HL-60/S4 treated with phorbol 12-myristate 13-acetate at 8.2 ng/mL for 4 days and 3 days (cell line): ENCODE data around the gene RALGPS2.

Experiments
- in situ Hi-C: fragments of 300-500 bp; cut with MboI; formaldehyde crosslinking; loops from 2 replicates; pipeline ENCODE4 v1.15.0; 2022; ENCODE audit warnings: low sequenced_read_pairs

The RALGPS2 gene

DNA sequence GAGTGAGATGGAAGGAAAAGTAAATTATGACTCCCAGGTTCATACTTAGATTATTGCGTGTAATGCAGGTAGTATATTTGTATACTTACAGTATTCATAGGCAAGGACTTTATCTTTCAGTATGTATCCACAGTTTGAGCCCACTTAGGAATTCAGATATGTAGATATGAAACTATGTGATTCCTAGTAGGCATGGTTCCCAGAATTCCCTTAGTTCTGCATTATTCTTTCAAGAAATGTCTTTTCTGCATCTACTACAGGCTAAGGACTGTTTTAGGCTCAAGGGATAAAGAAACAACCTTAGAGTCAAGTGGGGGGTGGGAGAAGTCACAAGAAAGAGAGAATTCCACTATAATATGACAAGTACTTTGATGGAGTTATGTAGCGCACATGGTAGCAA is 132.1 kb downstream of the RALGPS2 start:
- in situ Hi-C loops = no loop called here

DNA sequence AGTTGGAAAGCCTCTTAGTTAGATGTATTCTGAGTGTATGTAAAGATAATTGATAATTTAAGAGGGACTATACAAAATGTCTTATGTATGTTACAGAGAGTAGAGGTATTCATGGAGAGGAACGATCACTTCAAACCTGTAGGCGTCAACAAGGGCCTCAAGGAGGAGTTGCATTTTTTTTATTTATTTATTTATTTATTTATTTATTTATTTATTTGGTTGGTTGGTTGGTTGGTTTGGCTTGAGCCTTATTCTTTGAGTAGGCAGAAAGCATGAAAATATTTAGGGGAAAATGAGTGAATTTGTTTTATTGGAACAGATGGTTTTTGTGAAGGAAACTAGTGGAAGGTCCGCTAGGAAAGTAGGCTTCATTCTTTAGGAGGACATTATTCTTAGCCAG is 137.4 kb downstream of the RALGPS2 start:
- in situ Hi-C loops = no loop called here

DNA sequence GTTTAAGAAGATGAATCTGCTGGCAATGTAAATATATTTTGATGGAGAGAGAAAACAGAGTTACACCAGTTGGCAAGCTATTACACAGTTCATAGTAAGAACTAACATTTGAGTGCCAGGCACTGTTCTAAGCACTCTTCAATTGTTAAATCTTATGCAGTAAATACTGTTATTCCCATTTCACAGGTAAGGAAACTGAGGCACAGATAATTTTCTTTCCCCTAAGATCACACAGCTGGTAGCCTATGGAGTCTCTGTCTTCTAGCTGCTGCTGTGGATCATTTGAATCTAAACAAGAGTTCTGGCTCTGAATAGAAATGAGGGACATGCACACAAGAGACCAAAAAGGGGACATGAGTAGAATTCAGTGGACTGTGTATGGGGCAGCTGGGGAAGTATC is 137.8 kb downstream of the RALGPS2 start:
- in situ Hi-C loops = no loop called here

DNA sequence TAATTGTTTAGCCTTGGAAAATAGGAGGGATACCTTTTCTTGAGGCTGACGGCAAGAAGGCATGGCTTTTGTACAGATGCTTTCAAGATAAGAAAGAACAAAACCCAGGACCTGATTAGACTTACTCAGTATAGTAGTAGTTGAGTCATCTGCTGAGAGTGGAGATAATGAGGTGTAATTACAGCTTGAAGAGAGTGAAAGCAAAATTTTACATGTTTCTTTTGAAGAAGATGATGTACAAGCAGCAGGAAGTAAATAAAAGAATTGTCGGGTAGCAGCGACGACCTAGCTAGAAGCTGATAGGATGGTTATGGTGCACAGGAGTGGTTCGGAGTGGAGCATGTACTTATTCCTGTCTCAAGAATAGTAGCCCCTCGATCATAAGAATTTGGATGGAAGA is 139.3 kb downstream of the RALGPS2 start:
- in situ Hi-C loops = no loop called here

DNA sequence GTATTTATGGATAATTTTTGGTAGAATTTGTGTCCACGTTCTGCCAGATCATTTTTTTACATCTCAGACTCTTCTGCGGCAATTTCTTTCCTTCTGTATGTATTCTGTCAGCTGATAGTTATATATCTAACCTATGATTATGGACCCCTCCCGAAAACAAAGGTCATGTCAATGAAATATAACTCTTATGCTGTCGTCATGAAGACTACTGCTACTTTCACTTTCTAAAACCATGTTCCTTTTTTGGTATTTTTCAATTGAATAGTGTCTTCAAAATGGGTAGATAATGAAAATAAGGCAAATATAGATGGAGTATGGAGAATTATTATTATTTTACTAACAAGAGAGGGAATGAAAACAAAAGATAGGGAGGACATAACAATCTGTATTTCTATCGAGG is 142.6 kb downstream of the RALGPS2 start:
- in situ Hi-C loops = no loop called here

DNA sequence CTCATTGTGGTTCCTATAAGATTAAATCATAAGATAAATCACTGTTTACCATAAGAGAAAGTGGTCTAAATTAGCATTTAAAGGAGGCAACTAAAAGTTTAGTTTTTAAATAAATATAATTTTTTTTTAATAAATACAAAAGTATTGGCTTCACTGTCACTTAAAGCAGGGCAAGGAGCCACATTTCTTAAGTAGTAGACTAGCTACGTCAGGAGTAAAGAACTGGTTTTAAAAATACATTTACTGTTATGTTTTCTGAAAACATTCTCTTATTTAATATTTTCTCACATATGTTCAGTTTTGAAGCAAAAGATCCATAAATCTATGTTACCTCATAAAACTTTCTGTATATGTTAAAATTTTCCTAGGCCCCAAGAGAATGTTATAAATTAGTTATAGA is 143.7 kb downstream of the RALGPS2 start:
- in situ Hi-C loops = no loop called here

DNA sequence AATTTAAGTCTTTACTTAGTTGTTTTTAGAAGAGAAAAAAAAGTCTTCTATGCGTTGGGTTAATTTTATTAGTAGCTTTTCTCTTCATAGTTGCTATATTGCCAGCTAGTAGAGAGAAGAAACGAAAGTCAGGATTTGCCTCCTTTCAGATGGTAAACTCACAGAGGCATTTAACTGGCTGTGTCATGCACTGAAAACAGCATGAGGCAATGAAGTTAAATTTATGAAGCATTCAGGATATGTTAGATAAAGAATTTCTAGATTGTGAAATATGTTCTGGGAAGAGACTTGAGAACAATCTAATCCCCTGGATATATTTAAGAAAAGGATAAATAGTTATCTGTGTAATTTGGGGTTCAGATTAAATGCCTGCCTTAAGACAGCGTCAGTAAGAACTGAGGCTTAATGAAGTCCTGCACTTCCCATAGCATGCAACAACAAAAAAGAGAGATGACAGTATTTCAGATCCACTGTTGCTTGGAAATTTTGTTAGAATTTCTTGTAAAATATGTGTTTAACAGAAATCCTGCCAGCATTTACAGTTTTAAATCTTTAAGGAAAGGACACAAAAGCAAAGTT is 144.2 kb downstream of the RALGPS2 start:
- in situ Hi-C loops = no loop called here

DNA sequence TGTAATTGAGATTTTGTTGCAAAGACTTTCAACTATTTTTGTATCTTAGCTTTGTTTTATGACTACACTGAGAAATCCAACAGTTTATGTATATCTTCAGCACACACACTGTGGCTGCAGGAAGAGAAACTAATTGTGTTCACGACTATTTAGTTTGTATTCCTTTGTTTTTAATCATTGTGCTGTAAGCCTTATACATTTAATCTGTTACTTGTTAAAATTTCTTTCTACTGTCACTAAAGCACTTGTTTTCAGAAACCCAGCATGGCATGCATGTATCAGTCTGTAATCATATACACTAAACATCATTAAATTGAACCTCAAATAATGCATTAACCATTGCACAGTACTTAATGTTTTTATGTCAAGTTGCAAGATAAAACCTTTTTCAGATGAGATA is 145.2 kb downstream of the RALGPS2 start:
- in situ Hi-C loops = no loop called here

DNA sequence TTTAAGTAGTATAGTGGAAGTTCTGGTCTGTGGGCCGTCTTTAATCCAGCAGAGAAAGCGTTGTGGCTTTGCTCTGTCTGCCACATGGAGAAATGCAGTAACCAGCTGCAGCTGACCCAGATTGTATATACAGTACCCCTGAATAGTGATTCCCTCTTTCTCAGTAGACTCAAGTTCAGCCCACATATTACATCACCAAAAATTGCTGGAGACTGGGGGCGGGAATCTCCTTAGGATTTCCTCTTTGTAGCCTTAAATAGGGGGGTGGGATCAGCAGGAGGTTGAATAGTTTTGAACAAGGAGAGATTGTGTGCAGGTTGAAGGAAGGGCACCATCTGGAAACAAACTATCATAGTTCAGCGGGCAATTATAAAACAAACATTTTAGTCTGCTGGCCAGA is 145.9 kb downstream of the RALGPS2 start, which contains the start of gene ANGPTL1:
TSS of gene ANGPTL1 (minus strand) at position 134 of the 400 bp plus-strand sequence. CDS start 5,301 bp downstream, outside the sequence.
- in situ Hi-C loops = no loop called here

DNA sequence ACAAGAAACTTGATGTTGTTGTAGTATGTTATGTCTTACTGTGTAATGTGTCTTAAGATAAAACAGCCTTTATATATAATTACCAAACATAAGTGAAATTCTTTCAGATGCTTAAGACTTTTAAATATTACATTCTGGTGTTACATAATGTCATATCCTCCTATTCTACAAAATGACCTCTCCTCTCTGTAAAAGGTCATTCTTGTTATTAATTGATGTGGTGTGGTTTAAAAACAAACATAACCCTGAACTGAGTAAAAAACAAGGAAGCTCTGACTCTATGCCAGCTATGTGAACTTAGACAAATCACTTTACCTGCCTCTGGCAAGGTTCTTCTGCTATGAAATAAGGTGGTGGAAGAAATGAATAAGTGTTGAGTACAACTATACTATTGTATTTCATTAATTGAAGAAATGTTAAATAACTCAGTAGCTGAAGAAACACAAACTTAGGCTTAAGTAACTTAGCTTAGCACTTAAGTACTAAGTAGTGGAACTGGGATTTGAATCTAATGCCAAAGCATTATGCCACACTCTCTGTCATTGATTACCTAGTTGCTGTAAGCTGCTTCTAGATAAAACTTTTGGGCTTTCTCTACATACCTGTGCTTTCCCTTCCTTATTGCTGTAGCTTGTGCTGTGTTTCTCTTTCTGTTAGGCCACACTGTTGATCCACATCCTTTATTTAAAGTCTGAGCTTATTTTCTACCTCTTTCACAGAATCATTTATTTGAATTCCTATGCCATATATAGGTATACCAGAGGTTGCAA is 146.7 kb downstream of the RALGPS2 start:
- in situ Hi-C loops = no loop called here

DNA sequence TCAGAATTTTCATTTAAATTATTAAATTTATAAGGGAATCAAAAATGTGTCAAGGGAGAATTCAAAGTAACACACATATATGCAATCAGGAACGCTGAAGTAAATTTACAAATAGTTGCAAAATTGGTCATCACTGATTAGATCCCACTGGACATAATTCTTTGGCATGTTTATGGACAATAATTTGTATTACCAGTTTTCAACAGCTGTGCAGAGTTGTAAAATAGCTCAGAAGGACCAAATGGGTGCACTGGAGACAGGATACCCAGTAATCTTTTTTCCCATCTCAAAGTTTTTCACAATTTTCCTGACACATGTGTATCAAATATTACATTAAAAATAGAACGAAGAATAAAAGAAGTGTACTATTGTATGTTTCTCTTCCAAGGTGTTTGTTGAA is 149.9 kb downstream of the RALGPS2 start:
- in situ Hi-C loops = no loop called here

DNA sequence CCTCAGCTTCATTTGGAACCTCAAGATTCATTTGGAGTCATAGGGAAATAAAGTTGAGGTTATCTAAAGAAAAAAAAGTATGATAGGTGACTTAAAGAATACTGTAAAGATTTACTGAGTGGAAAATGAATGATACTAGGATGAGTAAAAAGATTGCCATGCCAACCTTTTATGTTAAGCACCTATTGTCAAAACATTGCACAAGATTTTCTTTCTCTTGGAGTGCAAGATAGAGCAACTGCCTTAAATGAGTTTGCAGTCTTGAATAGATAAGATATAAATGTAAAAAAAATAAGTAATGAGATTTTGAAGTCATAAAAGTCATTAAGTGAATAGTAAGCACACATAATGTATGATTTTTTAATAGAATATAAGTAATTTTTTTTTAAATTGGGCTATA is 150.9 kb downstream of the RALGPS2 start:
- in situ Hi-C loops = no loop called here

DNA sequence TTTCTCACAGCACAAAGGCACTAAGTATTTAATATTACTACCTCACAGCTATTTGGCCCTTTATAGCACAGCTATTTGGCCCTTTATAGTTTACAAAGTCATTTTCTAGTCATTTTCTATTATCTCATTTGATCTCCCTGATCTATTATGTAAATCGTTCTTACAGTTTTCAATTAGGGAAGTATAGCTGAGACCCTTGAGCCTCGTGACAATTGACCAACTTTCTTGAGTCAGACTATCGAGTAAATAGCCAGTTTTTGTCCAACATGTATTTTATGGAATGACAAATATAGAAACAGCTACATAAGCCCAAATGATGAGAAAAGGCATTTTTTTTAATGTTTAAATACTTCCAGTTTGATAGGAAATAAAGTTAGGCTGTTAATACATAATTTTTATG is 152.9 kb downstream of the RALGPS2 start:
- in situ Hi-C loops = no loop called here

DNA sequence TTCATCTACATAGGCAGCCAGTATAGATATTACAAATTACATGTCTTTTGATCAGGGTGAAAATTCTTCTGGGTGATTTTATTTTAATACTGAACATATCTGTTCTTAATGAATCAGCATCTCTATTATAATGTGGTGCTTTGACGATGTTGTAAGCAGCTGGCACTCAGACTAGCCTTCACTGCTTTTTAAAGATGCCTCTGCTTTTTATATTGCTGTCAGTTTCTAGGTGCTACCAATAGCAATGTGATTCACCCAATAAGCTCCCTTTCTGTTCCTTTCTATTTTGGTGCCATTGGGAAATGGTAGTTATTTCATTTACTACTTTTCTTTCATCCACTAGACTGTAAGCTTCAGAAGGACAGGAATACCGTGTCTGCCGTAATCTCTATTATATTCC is 156.9 kb downstream of the RALGPS2 start:
- in situ Hi-C loops = no loop called here

DNA sequence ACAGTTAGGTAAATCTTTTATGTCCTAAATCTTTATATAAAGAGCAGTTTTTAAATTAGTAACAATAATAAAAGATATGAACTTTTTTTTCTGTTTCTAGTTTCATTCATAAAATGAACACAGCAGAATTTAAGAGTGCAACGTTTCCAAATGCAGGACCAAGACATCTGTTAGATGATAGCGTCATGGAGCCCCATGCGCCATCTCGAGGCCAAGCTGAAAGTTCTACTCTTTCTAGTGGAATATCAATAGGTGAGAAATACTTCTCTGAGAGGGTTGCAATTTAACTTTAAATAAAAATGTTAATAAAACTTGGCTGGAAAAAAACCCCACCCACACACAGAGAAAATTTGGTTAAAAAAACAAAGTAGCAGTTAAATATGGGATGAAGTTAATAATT is 160.8 kb downstream of the RALGPS2 start:
- in situ Hi-C loops = no loop called here

DNA sequence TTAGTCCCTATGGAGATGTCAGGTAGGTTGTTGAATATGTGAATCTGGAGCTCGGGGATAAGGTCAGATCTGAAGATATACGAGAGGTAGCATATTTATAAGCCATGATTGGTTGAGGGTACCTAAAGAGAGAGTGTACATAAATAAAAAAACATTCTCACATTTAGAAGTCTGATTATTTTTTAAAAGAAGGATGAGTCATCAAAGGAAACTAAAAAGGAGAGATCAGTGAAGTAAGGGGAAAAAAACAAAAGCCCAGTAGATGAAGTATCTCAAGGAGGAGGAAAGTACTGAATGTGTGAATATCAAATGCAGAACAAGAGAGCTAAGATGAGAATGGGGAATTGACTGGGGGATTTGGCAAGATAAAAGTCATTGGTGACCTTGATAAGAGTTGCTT is 161.5 kb downstream of the RALGPS2 start:
- in situ Hi-C loops = no loop called here

DNA sequence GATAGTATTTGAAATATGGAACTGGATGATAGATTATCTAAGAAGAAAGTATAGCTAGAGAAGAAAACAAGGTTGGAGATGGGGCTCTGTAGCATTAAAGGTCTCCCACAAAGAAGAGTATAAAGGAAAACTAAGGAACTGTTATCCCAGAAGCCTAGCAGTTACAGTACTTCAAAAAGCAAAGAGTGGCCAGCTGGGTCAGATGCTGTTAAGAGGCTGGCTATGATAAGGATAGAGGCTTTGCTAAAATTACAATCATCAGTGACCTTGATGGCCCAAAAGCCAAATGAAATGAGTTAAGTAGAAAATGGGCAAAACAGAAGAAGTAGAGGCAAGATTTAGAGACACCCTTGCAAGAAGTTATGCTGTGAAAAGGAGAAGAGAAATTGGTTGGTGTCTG is 170.9 kb downstream of the RALGPS2 start:
- in situ Hi-C loops = no loop called here

DNA sequence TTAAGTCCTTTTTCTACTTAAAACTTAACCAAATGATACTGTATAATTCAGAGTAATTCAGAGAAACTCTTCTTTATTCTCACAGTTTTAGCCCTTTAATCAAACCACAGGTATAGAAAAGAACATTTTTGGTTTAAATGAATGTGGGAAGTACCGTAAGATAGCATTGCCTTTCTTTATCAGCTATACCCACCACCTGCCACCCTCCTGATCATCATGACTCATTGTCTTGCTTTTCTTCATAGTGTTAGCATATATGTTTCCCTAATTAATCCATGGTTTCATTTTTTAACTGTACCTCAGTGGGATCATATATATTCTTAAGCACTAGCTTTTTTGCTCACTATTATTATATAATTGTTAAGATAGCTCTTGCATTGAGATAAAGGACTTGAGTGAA is 173.4 kb downstream of the RALGPS2 start:
- in situ Hi-C loops = no loop called here

DNA sequence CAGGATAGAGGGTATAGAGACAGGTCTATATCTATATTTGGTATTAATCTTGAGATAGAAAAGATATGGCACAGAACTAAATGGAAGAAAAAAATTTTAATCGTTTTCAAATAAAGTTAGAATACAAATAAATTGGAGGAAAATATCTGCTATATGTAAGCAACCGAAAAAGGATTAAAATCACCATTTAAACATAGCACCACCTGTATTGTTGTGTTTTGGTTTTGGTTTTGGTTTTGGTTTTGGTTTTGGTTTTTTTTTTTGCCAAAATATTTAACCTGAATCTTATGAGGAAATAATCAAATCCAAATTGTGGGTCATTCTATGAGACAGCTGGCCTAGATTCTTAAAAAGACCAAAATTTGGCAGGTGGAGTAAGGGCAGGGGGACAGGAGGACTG is 174.4 kb downstream of the RALGPS2 start:
- in situ Hi-C loops = no loop called here

DNA sequence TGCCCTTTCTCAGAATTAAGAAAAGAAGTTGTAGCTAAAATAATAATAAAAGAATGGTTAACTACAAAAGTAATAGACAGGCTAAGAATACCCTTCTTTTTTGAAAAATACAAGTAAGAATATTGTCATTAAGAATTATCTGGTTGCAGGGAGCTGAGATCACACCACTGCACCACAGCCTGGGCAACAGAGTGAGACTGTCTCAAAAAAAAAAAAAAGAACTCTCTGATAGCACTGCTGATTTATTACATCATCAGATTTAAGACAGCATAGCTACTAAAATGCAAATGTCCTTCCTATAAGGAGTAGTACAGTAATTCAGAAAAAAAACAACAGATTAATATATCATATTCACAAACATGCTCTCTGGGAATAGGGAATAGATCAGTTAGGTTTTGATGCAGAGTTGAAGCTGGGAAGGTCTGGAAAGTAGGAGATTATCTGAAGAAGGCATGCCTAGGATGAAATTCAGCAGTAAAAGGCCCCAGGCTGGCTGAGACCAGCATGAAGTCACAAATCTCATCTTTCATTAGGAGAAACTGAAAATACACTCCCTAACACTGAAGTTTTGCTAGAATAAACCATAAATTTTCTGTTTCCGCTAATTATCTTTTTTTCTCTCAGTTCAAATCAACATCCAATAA is 176.6 kb downstream of the RALGPS2 start:
- in situ Hi-C loops = no loop called here

DNA sequence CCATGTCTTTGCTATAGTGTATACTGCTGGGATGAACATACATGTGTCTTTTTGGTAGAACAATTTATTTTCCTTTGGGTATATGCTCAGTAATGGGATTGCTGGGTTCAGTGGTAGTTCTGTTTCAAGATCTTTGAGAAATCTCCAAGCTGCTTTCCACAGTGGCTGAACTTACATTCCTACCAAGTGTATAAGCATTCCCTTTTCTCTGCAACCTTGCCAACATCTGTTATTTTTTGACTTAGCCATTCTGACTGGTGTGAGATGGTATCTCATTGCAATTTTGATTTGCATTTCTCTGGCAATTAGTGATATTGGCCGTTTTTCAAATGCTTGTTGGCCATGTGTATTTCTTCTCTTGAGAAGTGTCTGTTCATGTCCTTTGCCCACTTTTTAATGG is 183.3 kb downstream of the RALGPS2 start:
- in situ Hi-C loops = no loop called here

DNA sequence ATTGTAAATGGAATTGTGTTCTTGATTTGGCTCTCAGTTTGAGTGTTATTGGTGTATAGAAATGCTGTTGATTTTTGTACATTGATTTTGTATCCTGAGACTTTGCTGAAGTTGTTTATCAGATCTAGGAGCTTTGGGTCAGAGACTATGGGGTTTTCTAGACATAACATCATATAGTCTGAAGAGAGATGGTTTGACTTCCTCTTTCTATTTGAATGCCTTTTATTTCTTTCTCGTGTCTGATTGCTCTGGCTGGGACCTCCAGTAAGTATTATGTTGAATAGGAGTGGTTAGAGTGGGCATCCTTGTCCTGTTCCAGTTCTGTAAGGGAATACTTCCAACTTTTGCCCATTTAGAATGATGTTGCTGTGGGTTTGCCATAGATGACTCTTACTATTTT is 185.0 kb downstream of the RALGPS2 start:
- in situ Hi-C loops = no loop called here
